ENCODE measurements around the gene HOXC11.

- no peak for TF ChIP-seq CTCF (IDR thresholded peaks at IDR 0.05)
- no peak for TF ChIP-seq ZFX (IDR thresholded peaks at IDR 0.05; ENCODE audit: borderline replicate concordance)
Observed at GRCh38 chr12:53937099-53937498, 35.8 kb upstream of the HOXC11 start.
